BLaER1 (cell line): ENCODE measurements around the gene RAB8B.

Experiments used
- H3K27ac ChIP-seq: shearing (Covaris generic); formaldehyde crosslinking; 2 replicates; pipeline ENCODE4 v1.8.1; 2022
- H3K27me3 ChIP-seq: shearing (Covaris generic); formaldehyde crosslinking; 2 replicates; pipeline ENCODE4 v1.8.1; 2022
- H3K36me3 ChIP-seq: shearing (Covaris generic); formaldehyde crosslinking; 2 replicates; pipeline ENCODE4 v1.8.1; 2022
- H3K4me1 ChIP-seq: shearing (Covaris generic); formaldehyde crosslinking; 2 replicates; pipeline ENCODE4 v1.8.1; 2022
- H3K4me2 ChIP-seq: shearing (Covaris generic); formaldehyde crosslinking; 2 replicates; pipeline ENCODE4 v1.8.1; 2022
- H3K4me3 ChIP-seq: shearing (Covaris generic); formaldehyde crosslinking; 2 replicates; pipeline ENCODE4 v1.8.1; 2022
- H3K9ac ChIP-seq: shearing (Covaris generic); formaldehyde crosslinking; 2 replicates; pipeline ENCODE4 v1.8.1; 2022
- H3K9me3 ChIP-seq: shearing (Covaris generic); formaldehyde crosslinking; 2 replicates; pipeline ENCODE4 v1.8.1; 2022
- H4K20me1 ChIP-seq: shearing (Covaris generic); formaldehyde crosslinking; 2 replicates; pipeline ENCODE4 v1.8.1; 2022
- Cebpa-rat ChIP-seq: shearing (Covaris generic); IDR thresholded peaks from 2 replicates; pipeline ENCODE4 v1.8.1; 2022

Gene RAB8B

DNA sequence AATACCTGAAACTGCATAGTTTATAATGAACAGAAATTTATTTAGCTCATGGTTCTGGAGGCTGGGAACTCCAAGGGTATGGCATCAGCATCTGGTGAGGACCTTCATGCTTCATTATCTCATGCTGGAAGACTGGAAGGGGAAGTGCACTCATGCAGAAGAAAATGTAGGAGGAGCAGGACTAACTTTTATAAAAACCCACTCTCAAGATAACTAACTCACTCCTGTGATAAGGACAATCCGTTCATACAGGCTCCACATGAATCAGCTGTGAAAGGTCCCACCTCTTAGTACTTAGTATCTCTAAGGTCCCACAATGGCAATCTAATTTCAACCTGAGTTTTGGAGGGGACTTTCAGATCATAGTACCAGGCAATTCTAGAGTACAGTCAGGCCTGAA, 54.4 kb downstream of the RAB8B start:
- Histone ChIP-seq H4K20me1 (peaks cover 21% of the 10 kb centered on the region; the same call in 1 of the 2 replicates), H3K27ac (no peak overlapping the region), H3K9me3 (peaks cover 33% of the 10 kb centered on the region), H3K36me3 (peaks cover 86% of the 10 kb centered on the region), H3K4me1 (peaks cover 12% of the 10 kb centered on the region), H3K27me3 (no peaks in the 10 kb centered on the region), H3K4me3 (no peak overlapping the region), H3K4me2 (no peak overlapping the region), H3K9ac (no peak overlapping the region)
- no peak for TF ChIP-seq Cebpa-rat

- no peak for TF ChIP-seq Cebpa-rat
- Histone ChIP-seq H3K27ac (no peak overlapping the region), H3K36me3 (peaks cover 91% of the 10 kb centered on the region), H3K4me3 (no peak overlapping the region), H3K9me3 (peaks cover 33% of the 10 kb centered on the region), H3K4me1 (peaks cover 8% of the 10 kb centered on the region; the same call in 1 of the 2 replicates), H4K20me1 (peaks cover 16% of the 10 kb centered on the region; the same call in 1 of the 2 replicates), H3K9ac (no peak overlapping the region), H3K4me2 (no peak overlapping the region), H3K27me3 (no peaks in the 10 kb centered on the region)
Measured at GRCh38 chr15:63244399-63244798, 55.0 kb downstream of the RAB8B start.

GRCh38 chr15:63244976-63245645, 55.7 kb downstream of the RAB8B start:
- Histone ChIP-seq H3K36me3 (peaks cover 94% of the 10 kb centered on the region), H4K20me1 (peaks cover 9% of the 10 kb centered on the region; the same call in 1 of the 2 replicates), H3K4me3 (no peak overlapping the region), H3K9me3 (peaks cover 33% of the 10 kb centered on the region), H3K4me1 (peaks cover 8% of the 10 kb centered on the region; the same call in 1 of the 2 replicates), H3K27ac (no peak overlapping the region), H3K27me3 (no peaks in the 10 kb centered on the region), H3K9ac (no peak overlapping the region), H3K4me2 (no peak overlapping the region)
- TF ChIP-seq Cebpa-rat = no peak

DNA sequence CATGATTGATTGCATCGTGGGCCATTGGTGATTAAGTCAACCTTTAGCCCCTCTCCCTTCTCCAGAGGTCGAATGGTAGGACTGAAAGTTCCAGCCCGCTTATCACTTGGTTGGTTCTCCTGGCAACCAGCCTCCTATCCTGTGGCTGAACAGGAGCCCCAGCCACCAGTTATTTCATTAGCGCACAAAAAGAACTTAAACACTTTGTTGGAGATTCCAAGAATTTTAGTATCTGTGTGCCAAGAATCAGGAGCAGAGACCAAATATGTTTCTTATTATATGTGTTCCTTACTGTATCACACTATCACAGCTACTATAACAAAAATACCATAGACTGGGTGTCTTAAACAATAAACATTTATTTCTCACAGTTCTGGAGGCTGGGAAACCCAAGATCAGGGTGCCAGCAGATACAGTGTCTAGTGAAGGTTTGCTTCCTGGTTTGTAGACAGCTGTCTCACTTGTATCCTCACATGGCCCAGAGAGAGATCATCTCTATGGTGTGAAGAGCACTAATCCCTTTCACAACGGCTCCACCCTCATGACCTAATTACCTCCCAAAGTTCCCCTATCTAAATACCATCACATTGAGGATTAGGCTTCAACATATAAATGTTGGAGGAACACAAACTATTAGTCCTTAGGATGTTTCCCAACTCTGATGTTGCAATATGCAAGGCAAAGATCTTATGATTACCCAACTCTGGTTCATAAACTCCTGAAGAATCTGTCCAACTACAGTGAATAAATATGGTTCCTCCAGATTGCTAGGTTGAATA, 57.5 kb downstream of the RAB8B start:
- Histone ChIP-seq H3K9ac (no peak overlapping the region), H3K27ac (no peak overlapping the region)

GRCh38 chr15:63250312-63250965, 61.0 kb downstream of the RAB8B start:
- no peak overlapping the region for H3K4me3 ChIP-seq
- H3K4me2 ChIP-seq = no peak overlapping the region
- peaks cover 92% of the 10 kb centered on the region for H3K36me3 ChIP-seq
- TF ChIP-seq Cebpa-rat = no peak
- H3K27me3 ChIP-seq = no peaks in the 10 kb centered on the region
- no peaks in the 10 kb centered on the region for H3K4me1 ChIP-seq
- no peak overlapping the region for H3K27ac ChIP-seq
- no peak overlapping the region for H3K9ac ChIP-seq
- H4K20me1 ChIP-seq = no peaks in the 10 kb centered on the region
- no peaks in the 10 kb centered on the region; the same call in 1 of the 2 replicates for H3K9me3 ChIP-seq

More for the DNA sequence above, 57.5 kb downstream of the RAB8B start:
- no peak for TF ChIP-seq Cebpa-rat
- H3K4me3 ChIP-seq = no peak overlapping the region
- peaks cover 21% of the 10 kb centered on the region for H3K9me3 ChIP-seq
- no peaks in the 10 kb centered on the region for H3K27me3 ChIP-seq
- peaks cover 8% of the 10 kb centered on the region; the same call in 1 of the 2 replicates for H3K4me1 ChIP-seq
- no peak overlapping the region for H3K4me2 ChIP-seq
- peaks cover 94% of the 10 kb centered on the region for H3K36me3 ChIP-seq
- no peaks in the 10 kb centered on the region for H4K20me1 ChIP-seq

DNA sequence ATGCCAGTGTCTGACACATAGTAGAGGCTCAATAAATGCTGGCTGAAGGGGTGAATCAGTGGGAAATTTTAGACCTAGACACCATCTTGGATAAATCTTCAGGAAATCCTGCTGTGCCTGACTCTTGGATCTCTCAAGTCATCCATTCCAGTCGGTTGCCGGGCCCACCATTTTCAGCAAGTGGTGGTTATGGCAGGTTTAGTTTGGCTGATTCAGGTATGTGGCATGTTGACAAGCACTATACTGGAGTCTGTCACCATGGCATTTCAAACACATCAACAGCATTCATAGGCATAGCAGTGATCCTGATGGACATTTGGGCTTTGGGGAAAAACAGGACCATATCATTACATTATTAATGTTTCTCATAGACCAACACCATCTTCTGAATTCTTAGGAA, 62.3 kb downstream of the RAB8B start:
- no peak for TF ChIP-seq Cebpa-rat
- no peaks in the 10 kb centered on the region for H4K20me1 ChIP-seq
- H3K4me2 ChIP-seq = no peak overlapping the region
- no peak overlapping the region for H3K27ac ChIP-seq
- H3K4me1 ChIP-seq = no peaks in the 10 kb centered on the region
- H3K36me3 ChIP-seq = peaks cover 91% of the 10 kb centered on the region
- H3K9ac ChIP-seq = no peak overlapping the region
- H3K27me3 ChIP-seq = no peaks in the 10 kb centered on the region
- no peaks in the 10 kb centered on the region for H3K9me3 ChIP-seq
- no peak overlapping the region for H3K4me3 ChIP-seq

GRCh38 chr15:63252292-63252691, 62.9 kb downstream of the RAB8B start:
- H3K27me3 ChIP-seq = no peaks in the 10 kb centered on the region
- TF ChIP-seq Cebpa-rat = no peak
- H3K27ac ChIP-seq = no peak overlapping the region
- H3K9ac ChIP-seq = no peak overlapping the region
- H3K4me3 ChIP-seq = no peak overlapping the region
- no peaks in the 10 kb centered on the region for H3K4me1 ChIP-seq
- no peaks in the 10 kb centered on the region for H4K20me1 ChIP-seq
- H3K9me3 ChIP-seq = no peaks in the 10 kb centered on the region
- no peak overlapping the region for H3K4me2 ChIP-seq
- H3K36me3 ChIP-seq = peaks cover 91% of the 10 kb centered on the region

- no peaks in the 10 kb centered on the region for H3K4me1 ChIP-seq
- H3K36me3 ChIP-seq = peaks cover 95% of the 10 kb centered on the region
- no peak overlapping the region for H3K27ac ChIP-seq
- H3K4me3 ChIP-seq = no peak overlapping the region
- H3K4me2 ChIP-seq = no peak overlapping the region
- no peaks in the 10 kb centered on the region for H3K27me3 ChIP-seq
- peaks cover 7% of the 10 kb centered on the region; the same call in 1 of the 2 replicates for H3K9me3 ChIP-seq
- H3K9ac ChIP-seq = no peak overlapping the region
- no peak for TF ChIP-seq Cebpa-rat
- no peaks in the 10 kb centered on the region for H4K20me1 ChIP-seq
Measured at GRCh38 chr15:63254991-63255390, 65.6 kb downstream of the RAB8B start.

DNA sequence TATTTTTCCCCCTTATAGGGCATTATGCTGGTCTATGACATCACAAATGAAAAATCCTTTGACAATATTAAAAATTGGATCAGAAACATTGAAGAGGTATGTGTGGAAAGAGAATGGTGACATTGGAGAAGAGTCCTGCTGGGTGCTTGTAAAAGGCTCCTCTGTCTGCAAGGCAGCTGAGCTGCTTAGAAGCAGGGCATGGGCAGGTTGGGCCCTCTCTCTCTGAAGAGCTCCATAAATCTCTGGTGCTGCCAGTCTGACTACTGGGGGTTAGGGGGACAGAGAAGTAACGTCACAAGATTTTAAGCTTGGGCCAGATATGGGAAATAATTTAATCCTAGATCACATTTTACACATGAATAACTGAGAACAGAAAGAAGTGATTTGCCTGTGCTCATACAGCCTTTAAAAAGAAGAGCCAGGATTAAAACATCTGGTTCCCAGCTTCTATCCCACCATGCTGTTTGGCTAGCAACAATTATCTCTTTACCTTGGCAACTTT, 66.1 kb downstream of the RAB8B start:
- no peak overlapping the region for H3K9ac ChIP-seq
- H3K9me3 ChIP-seq = peaks cover 7% of the 10 kb centered on the region; the same call in 1 of the 2 replicates
- H3K4me2 ChIP-seq = no peak overlapping the region
- no peaks in the 10 kb centered on the region for H3K4me1 ChIP-seq
- H3K36me3 ChIP-seq = peaks cover 95% of the 10 kb centered on the region
- TF ChIP-seq Cebpa-rat = no peak
- H3K27me3 ChIP-seq = no peaks in the 10 kb centered on the region
- H3K27ac ChIP-seq = no peak overlapping the region
- H4K20me1 ChIP-seq = no peaks in the 10 kb centered on the region
- H3K4me3 ChIP-seq = no peak overlapping the region
